HCT116 (cell line): Measurements from ENCODE around the gene SLC15A3. TPM values are rescaled to one million over a fixed set of nuclear protein-coding genes. Genes with fewer than 3 reads are reported as not detected.

Experiments
- ATAC-seq: fragments of 200-7000 bp; cut with Tn5 transposase; 2 replicates; pipeline ENCODE4 v1.9.1; 2020; ENCODE audit warnings: mild to moderate bottlenecking, moderate library complexity
- BruUV-seq: library from RNA; stranded (reverse); fragments of 400-500 nt; replicated peaks from 2 replicates; lab custom pipeline; 2021; lab: Mats Ljungman, UMichigan
- CTCF ChIA-PET: fragments of 300-600 bp; sonication (Branson Sonifier 250); formaldehyde crosslinking; loops from one replicate; lab custom pipeline; 2021; ENCODE audit warnings: antibody characterized with exemption; lab: Charles Lee
- POLR2A ChIA-PET: fragments of 300-600, 350-600 bp; sonication (Branson Sonifier 250); formaldehyde crosslinking; loops from one replicate; lab custom pipeline; 2021; ENCODE audit warnings: antibody characterized with exemption; lab: Charles Lee
- RAD21 ChIA-PET, 2 experiments: fragments of 300-600 bp; sonication (Branson Sonifier 250); formaldehyde crosslinking; loops; one replicate each; lab custom pipeline; 2023; ENCODE audit warnings: low total read pairs in 2 of 2; ENCODE audit not compliant: uncharacterized antibody in 2 of 2, unreplicated experiment in 2 of 2, low non-redundant PET in 1 of 2; lab: Charles Lee
- DNase-seq: peaks from one replicate; pipeline ENCODE4 v3.0.0-alpha.2; 2010; ENCODE audit warnings: low read depth, low spot score
- H2AFZ ChIP-seq: fragments of 200-600 bp; shearing (Covaris generic), sonication (generic); 2 replicates; pipeline ENCODE4 v1.6.1; 2017; ENCODE audit warnings: low read depth, mixed run types, mixed read lengths, antibody characterized with exemption, low read length; ENCODE audit not compliant: poor library complexity, severe bottlenecking
- H3K27ac ChIP-seq: 2 replicates; pipeline ENCODE4 v1.5.1; 2012; ENCODE audit warnings: low read depth, low read length
- H3K27me3 ChIP-seq: fragments of 200-600 bp; sonication (generic); 2 replicates; pipeline ENCODE4 v1.6.1; 2016; ENCODE audit warnings: mixed run types, low read length, mixed read lengths; ENCODE audit not compliant: insufficient read depth
- H3K36me3 ChIP-seq, 2 experiments: fragments of 200-500 bp in 1 of 2; fragments of 200-600 bp in 1 of 2; sonication (Bioruptor generic) in 1 of 2; sonication (generic) in 1 of 2; 2 replicates each; pipeline versions ENCODE4 v1.5.1 to v1.6.1; 2014 to 2016; ENCODE audit warnings: low read length in 2 of 2, inconsistent platforms in 1 of 2, mixed read lengths in 1 of 2, mixed run types in 1 of 2; ENCODE audit not compliant: insufficient read depth in 2 of 2, control insufficient read depth in 1 of 2
- H3K4me1 ChIP-seq, 2 experiments: fragments of 200-600 bp in 1 of 2; sonication (generic) in 1 of 2; 2 replicates each; pipeline versions ENCODE4 v1.5.1 to v1.6.1; 2012 to 2017; ENCODE audit warnings: low read length in 2 of 2, inconsistent platforms in 1 of 2, mild to moderate bottlenecking in 1 of 2, mixed read lengths in 1 of 2, mixed run types in 1 of 2, moderate library complexity in 1 of 2; ENCODE audit not compliant: insufficient read depth in 2 of 2, control insufficient read depth in 1 of 2
- H3K4me2 ChIP-seq: fragments of 200-600 bp; sonication (generic); 2 replicates; pipeline ENCODE4 v1.6.1; 2017; ENCODE audit warnings: mixed run types, low read length, mixed read lengths
- H3K4me3 ChIP-seq, 2 experiments: fragments of 200-600 bp in 1 of 2; sonication (generic) in 1 of 2; replicated peaks in 1 of 2; 2 replicates each; pipeline ENCODE4 v1.5.1; 2011 to 2016; ENCODE audit warnings: low read length in 2 of 2, control low read depth in 1 of 2, low read depth in 1 of 2, mild to moderate bottlenecking in 1 of 2, mixed read lengths in 1 of 2, mixed run types in 1 of 2
- H3K79me2 ChIP-seq: fragments of 200-600 bp; sonication (generic); 2 replicates; pipeline ENCODE4 v1.6.1; 2017; ENCODE audit warnings: mild to moderate bottlenecking, mixed run types, low read length, moderate library complexity, mixed read lengths; ENCODE audit not compliant: insufficient read depth
- H3K9ac ChIP-seq: fragments of 200-600 bp; sonication (generic); 2 replicates; pipeline ENCODE4 v1.6.1; 2016; ENCODE audit warnings: low read length, mixed read lengths
- H3K9me2 ChIP-seq: fragments of 200-600 bp; sonication (generic), shearing (Covaris generic); 2 replicates; pipeline ENCODE4 v1.6.1; 2017; ENCODE audit warnings: mixed run types, mild to moderate bottlenecking, moderate library complexity; ENCODE audit not compliant: insufficient read depth
- H3K9me3 ChIP-seq, 2 experiments: fragments of 200-500 bp in 1 of 2; fragments of 200-600 bp in 1 of 2; sonication (Bioruptor generic) in 1 of 2; sonication (generic) in 1 of 2; 2 replicates each; pipeline ENCODE4 v1.6.1; 2014 to 2017; ENCODE audit warnings: low read length in 2 of 2, mixed read lengths in 2 of 2, inconsistent platforms in 1 of 2, low read depth in 1 of 2, mild to moderate bottlenecking in 1 of 2, mixed run types in 1 of 2, moderate library complexity in 1 of 2; ENCODE audit not compliant: control insufficient read depth in 1 of 2, insufficient read depth in 1 of 2
- H4K20me1 ChIP-seq: fragments of 200-600 bp; sonication (generic), shearing (Covaris generic); 2 replicates; pipeline ENCODE4 v1.6.1; 2017; ENCODE audit warnings: mixed run types, mild to moderate bottlenecking, moderate library complexity; ENCODE audit not compliant: insufficient read depth
- CBX3 ChIP-seq: IDR thresholded peaks from 2 replicates; pipeline ENCODE4 v1.6.1; 2012; ENCODE audit warnings: low read depth
- EZH2 ChIP-seq: fragments of 200-600 bp; sonication (generic); IDR thresholded peaks from 2 replicates; pipeline ENCODE4 v1.6.1; 2017; ENCODE audit warnings: antibody characterized with exemption, mixed run types
- EZH2phosphoT487 ChIP-seq: fragments of 200-600 bp; IDR thresholded peaks from 2 replicates; pipeline ENCODE4 v1.6.1; 2018; ENCODE audit warnings: antibody characterized with exemption, borderline replicate concordance
- FOSL1 ChIP-seq: IDR thresholded peaks from 2 replicates; pipeline ENCODE4 v1.6.1; 2012; ENCODE audit warnings: low read depth
- MAX ChIP-seq: IDR thresholded peaks from 2 replicates; pipeline ENCODE4 v1.6.1; 2012
- SIN3A ChIP-seq: IDR thresholded peaks from 2 replicates; pipeline ENCODE4 v1.6.1; 2012; ENCODE audit warnings: low read depth
- ZBTB33 ChIP-seq: IDR thresholded peaks from 2 replicates; pipeline ENCODE4 v1.6.1; 2011; ENCODE audit warnings: mild to moderate bottlenecking, low read length, moderate library complexity; ENCODE audit not compliant: insufficient replicate concordance; ENCODE audit errors: extremely low read depth
- intact Hi-C: fragments of 100-400 bp; cut with micrococcal nuclease; formaldehyde crosslinking; loops from 2 replicates; pipeline ENCODE4 v1.10.0; 2022
- total RNA-seq: library from RNA; stranded (reverse); gene quantifications from one replicate; pipeline ENCODE4 v1.2.1, GENCODE V29; 2021; ENCODE audit not compliant: unreplicated experiment

Gene SLC15A3
- total RNA-seq, 1 experiment from 2014 or later, result not detected

- Histone ChIP-seq H3K4me3 (no peak overlapping the region), H3K79me2 (peaks cover 57% of the 10 kb centered on the region)
- CTCF ChIA-PET, result no interaction called here
Measured at GRCh38 chr11:60917267-60917666, 34.7 kb downstream of the SLC15A3 start.

More at GRCh38 chr11:60917267-60917666, 34.7 kb downstream of the SLC15A3 start:
- POLR2A ChIA-PET, result no interaction called here
- no peak for TF ChIP-seq FOSL1
- no peak for TF ChIP-seq EZH2phosphoT487
- TF ChIP-seq MAX, result no peak
- TF ChIP-seq SIN3A, result no peak
- TF ChIP-seq ZBTB33, result no peak
- no peak for TF ChIP-seq CBX3
- TF ChIP-seq EZH2, result no peak
- no peak overlapping the region for H3K9ac ChIP-seq
- no peak for ATAC-seq
- H3K27ac ChIP-seq, result no peak overlapping the region
- no peak overlapping the region for H2AFZ ChIP-seq
- no peaks in the 10 kb centered on the region for H3K27me3 ChIP-seq
- H3K9me3 ChIP-seq, result no peaks in the 10 kb centered on the region
- H3K4me1 ChIP-seq, result peaks cover 26 to 66% of the 10 kb centered on the region in 2 experiments
- H3K4me2 ChIP-seq, result no peak overlapping the region
- intact Hi-C loops, result loop anchor here (10.0 kb wide), 1 partner anchor 268 kb away; no protein-coding TSS in a partner anchor
- peaks cover 9 to 21% of the 10 kb centered on the region in 2 experiments; a peak in 2 of 4 replicates for H3K36me3 ChIP-seq
- RAD21 ChIA-PET, result no interaction called here
- DNase-seq, result no peak
- no peaks in the 10 kb centered on the region; the same call in 1 of the 2 replicates for H4K20me1 ChIP-seq
- BruUV-seq, result no TSS peak
- no peaks in the 10 kb centered on the region for H3K9me2 ChIP-seq
